Germinal center (tissue), 1 donor: Measurements from ENCODE around the gene SLC2A4RG.

Experiments
- DNase-seq: peaks from one replicate; pipeline ENCODE4 v3.0.0; 2012; ENCODE audit warnings: mixed read lengths, low spot score

The SLC2A4RG gene

DNA sequence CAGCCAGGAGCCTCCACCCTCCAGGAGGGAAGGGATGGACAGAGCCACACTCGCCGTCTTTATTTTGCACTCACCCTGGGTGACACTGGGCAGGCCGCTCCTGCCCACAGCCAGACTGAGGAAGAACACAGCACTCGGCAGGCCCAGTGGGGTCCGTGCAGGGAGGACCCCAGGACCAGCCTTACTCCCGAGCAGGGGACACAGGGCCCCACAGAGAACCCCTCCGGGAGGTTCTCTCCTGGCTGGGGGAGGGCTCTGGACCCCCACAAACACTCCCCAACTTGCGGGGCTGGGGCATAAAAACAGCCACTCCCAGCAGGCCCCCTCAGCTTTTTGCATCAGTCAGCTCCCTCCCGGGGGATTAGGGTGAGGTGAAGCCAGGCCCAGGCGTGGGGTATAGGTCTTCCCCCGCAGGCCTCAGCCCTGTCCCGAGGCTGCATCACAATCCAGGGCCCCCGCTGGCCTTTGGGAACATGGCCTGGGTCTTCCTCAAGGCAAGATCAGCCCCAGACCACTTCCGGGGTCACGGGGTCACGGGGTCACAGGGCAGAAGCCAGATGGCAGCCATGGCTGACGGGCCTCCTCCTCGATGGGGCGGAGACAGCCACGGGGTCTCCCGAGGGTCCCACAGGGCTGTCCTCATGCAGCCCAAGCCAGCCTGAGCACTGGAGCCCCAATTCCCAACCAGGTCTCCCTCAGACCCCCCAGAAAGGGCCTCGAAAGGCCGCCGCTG lies 39.9 kb upstream of the SLC2A4RG start:
- no peak for DNase-seq

DNA sequence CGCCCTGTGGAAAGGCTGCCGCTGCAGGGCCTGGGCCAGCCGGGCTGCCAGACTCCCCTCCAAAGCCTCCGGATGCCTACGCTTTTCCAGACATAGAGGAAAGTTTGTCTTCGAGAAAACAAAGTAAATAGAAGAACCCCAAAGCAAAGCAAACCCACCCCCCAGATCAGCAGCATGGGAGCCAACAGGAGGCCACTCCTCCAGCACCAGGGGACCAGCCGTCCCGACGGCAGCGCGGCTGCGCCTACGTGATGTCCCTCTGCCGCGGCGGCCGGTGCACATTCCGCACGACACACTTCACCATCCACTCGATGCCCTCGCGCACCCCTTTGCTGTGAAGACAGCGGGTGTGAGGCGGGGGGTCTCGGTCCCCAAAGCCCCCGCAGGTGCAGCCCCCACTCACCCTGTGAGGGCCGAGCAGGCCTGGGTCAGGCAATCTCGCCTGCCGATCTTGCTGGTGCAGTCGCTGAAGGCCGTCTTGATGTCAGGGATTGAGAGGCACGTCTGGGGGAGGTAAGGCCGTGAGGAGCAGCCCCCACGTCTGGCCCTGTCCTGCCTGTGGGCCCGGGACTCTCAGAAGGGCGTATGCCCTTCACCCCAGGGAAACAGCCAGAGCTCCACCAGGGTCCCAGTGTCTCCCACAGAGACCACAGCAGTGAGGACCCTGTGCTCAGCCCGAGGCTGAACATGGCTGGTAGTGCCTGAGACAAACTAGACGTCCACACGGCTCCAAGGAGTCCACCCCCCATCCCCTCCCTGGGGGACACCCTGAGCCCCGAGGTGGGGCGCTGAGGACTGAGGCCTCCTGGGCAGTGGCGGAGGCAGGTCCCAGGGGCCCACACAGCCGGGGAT lies 39.2 kb upstream of the SLC2A4RG start:
- no peak for DNase-seq

DNA sequence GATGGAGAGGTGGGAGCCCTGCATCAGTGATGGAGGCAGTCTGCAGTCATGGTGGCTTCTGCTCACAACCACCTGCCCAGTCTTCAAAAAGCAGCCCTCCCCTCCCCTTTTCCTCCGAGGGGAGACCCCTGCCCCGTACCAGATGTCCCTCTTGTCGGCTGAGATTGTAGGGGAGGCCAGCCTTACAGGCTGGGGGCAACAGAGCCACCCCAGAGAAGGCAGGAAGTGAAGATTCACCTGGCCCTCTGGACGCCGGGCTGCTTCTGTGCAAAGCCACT lies 38.6 kb upstream of the SLC2A4RG start:
- DNase-seq = no peak

DNA sequence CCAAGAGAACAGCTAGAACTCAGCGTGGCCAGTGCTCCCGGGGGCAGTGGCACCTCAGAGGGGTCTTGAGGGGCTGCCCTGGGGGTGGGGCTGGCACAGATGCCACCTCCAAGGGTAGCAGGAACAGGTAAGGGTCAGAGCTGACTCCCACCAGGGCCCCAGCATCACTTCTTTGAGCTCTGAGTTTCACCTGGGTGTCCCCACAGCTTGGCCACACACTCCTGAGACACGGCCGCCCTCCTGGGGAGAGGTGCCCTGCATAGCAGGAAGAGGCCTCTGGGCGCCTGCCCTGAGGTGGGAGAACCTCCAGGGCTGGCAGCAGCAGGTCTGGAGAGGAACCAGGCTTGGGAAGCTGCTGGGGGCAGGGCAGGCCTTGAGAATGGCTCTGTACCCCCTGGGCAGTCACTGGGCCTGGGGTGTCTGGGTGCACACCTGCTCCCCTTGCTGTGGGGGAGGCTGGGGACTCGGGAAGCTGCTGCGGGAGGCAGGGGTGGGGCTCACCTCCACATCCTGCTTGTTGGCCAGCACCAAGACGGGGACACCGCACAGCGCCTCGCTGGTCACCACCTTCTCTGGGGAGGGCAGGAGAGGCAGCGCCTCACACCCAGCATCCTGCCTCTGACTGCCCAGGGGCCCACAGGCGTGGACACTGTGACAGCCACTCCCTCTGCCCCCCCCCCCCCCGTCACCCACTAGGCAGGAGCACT lies 38.1 kb upstream of the SLC2A4RG start:
- no peak for DNase-seq

DNA sequence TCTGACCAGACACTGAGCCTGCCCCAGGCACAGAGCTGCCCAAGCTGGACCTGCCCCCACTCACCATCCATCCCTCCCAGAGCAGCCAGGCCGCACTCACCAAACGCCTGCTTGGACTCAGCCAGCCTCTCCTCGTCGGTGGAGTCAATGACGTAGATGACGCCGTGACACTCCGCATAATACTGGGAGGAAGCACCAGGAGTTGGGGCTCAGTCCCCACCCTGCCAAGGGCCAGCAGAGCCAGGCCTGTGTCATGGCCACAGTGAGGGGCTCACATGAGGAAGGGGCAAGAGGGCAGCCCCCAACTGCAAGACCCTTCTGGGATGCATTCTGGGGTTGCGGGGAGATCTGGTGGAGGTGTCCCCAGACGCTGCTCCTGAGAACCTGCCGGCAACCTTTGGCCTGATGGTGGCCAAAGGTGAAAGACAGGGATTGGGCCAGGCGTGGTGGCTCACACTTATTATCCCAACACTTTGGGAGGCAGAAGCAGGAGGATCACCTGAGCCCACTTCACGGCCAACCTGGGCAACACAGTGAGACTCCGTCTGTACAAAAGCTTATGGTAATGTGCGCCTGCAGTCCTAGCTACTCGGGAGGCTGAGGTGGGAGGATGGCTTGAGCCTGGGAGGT lies 37.4 kb upstream of the SLC2A4RG start:
- no peak for DNase-seq

DNA sequence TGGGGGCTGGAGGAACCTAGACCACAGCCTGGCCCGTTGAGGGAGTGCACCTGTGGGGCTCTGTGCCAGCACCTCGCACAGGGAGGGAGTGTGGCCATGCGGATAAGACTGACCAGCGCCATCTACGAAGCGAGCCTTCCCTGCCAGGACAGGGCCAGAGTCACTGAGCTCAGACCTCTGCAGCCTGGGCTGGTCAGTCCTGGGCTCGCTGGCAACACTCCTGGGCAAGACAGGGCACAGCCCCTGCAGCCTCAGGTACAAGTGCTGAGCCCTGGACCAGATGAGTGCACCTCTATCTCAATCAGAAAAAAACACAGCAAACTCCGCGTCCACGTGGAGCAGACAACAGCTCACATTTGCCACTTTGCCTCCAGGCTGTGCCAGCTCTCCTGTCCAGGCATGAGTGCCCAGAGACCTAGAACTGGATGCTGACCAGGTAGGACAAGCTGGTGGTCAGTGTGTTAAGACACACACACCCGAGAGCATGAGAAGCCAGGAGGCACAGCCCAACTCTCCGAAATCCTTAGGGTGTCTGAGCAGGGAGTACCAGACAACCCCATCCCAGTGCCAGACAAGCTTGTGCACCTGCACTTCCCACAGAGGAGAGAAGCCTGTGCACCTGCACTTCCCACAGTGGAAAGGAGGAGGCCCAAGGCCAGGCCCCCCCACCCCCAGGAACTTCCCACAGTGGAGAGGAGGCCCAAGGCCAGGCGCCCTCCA lies 36.7 kb upstream of the SLC2A4RG start:
- DNase-seq = no peak

DNA sequence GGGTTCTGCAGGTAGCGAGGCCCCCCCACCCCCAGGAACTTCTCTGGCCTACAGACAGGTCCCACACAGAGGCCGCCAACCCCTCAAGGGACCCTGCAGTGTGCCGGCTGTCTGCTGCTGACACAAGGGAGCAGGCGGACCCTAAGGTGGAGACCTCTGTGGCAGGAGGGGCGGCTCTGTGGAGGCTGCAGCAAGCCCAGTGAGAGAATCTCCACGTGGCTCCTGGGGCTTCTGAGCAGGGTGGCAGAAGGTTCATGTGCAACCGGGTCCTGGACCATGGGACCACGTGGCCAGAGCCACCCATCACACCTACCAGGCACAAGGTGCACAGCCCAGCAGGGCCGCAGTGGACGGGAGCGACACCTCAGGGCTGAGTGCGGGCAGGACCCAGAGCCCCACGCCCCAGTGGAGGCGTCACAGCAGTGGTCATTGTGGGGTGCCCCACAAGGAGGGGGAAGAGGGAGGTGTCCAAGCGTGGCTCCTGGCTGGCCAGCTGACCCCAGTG lies 36.1 kb upstream of the SLC2A4RG start:
- DNase-seq = no peak

DNA sequence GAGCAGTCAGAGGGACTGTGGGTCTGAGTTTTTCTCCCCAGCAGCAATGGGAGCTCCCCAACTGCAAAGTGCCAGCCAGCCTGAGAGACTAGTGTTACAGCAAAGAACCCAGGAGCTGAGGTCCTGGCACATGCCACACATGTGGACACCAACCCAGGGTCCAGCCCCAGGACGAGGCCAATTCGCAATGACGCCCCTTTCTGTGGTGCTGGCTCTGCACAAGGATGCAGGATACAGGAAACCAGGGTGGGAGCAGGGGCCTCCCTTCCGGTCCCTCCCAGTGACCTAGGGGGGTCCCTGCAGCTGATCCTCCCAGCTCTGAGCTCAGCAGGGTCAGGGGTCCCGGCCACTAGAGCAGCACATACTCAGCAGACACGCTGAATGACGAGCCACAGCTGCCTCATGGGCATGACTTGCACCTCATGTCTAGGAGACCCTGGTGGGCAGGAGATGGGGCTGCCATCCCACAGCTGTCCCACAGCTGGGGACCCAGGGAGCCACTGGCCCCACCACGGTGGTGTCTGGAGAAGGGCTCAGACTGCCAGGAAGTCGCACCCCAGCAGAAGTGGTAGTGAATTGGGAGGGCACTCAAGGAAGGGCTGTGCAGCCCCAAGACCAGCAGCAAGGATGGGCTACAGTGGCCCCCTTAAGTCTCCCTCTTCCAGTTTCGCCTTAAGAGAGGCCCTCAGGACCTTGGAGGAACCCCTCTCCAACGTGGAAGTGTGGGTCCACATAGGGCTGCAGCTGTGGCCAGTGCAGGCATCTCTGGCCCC lies 35.4 kb upstream of the SLC2A4RG start:
- no peak for DNase-seq

DNA sequence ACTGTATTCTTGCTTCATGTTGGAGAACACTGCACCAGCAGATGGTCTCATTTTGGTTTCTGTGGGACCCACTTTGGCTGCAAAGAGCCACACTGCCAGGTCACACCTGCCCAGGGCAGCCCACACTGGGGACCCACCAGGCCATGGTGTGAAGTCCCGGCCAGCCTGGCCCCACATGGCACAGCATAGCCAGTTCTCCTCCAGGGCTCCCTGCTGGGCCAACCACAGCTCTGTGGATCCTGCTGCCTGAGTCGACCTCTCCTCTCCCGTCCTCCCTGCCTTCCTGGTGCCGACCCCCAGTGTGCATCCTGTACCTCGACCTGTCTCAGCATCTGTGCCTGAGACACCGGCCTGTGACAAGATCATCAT lies 34.8 kb upstream of the SLC2A4RG start:
- DNase-seq = no peak

DNA sequence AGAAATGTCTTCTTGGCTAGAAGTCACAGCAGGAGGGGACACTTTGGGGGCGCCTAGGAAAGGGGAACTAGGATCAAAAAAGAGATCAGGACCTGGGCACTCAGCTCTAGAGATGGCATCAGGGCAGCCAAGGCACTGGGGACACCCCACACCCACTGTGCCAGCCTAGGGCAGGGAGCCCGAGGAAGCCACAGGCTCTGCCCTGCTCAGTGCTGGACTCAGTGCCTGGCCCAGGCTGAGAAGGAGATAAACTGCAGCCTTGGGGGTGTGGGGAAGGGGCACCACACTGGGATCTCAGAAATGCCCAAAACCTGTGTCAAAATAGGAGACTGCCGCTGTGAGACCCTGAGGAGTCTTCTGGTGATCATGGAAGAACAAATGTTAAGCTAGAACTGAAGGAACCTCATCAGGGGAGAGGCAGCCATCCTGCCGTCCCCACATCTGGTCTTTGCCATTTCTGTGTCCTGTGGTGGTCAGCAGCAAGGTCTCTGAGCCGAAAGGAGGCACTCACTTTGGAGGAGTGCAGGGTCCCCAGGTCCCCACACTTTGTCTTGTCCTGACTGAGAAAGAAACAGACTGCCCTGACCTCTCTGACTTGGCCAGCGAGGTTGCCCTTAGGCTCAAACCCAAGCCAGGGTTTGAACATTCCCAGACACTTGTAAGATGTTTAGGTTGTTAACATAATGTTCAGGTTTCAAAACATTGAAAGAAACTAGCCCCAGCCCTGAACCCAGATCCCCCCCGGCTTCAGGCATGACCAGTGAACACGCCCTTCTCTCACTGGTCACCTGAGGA lies 34.1 kb upstream of the SLC2A4RG start:
- no peak for DNase-seq

DNA sequence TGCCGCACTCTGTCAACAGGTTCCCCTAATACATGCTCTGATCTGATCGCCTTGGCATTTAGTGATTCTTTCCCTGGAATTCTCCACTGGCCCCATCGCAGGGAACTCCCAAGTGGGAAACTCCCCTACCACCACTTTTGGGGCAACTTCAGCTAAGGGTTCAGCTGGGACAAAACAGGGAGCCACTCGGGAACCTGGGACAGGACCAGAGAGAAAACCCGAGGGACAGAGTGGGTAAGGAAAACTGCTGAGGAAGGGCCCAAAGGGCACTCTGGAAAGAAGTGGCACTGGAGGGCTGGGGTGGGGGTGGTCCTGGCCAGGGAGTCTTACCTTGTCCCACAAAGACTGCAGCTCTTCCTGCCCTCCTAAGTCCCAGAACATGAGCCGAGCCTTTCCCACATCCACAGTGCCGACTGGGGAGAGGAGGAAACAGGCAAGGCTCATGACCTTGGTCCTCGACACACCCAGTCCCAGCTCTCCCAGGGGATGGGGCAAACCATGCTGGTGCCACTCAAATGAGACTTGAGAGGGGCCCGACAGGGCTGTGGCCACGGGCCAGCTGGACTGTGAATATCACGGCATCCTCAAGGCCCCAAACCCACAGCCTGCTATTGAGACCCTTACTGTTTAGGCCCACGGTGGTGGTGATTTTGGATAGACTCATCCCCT lies 33.4 kb upstream of the SLC2A4RG start:
- DNase-seq = no peak

DNA sequence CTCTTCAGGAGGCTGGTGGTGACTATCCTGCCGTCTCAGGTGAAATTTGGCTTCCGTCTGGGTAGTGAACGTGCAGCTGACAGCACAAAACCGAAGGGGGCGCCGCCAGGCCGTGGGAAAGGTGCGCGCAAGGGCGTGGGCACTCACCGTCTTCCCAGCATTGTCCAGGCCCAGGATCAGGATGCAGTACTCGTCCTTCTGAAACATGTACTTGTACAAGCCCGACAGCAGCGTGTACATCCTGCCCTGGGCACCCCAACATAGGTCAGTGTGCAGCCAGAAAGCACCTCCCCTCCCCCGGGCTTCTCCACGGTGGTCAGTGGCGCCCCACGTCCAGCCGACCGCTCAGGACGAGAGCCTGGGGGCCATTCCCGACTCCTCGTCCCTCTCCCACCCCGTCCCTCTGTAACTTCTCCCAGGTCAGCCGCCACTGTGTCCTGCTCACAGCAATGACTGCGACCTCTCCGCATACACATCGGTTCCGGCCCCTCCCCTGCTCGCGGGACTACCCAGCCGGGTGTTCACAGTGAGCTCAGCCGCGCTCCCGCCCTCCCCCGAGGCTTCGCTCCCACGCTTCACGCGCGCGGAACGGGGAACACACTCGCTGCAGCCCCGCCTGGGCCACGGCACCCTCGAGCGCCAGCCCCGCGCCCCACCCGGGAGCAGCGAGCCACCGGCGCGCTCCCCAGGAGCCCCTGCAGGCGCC lies 32.6 kb upstream of the SLC2A4RG start:
- peak; percentile 35 for DNase-seq

DNA sequence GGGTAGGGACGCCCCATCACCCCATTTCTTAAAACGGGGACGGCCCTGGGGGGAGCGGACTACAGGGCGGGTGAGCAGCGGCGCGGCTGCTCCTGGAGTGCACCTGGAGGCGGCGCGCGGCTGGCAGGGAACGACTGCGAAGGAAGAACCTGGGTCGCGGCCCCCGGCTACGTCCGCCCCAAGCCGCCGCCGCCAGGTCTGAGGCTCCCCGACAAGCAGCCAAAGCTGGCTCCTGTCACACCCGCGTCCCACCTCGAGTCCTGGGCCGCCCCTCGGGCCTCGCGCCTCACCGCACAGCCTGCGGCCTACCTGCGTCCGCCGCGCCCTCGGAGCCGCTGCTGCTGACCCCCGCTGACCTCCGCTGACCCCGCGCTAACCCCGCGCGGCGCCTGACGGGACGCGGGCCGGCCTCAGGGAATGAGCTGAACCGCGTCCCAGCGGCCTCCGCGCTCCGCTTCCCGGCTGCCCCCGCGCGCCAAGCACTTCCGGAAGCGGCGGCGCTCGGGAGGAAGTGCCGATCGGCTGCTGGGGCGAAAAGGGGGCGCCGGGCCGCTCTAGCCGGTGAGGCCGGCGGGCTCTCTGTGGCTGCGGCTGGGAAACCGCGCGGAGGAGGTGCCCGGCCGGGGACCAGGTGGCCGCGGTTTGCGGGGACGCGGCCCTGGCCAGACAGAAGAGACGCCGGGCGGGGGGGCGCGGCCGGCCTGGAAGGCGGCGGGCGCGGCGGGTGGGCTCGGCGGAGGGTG lies 31.8 kb upstream of the SLC2A4RG start, which contains the start of the genes ARFRP1 and ZGPAT:
Gene ARFRP1 (minus strand): TSS at position 419 of the 743 bp plus-strand sequence. CDS start 885 bp downstream, outside the sequence.
Gene ZGPAT (plus strand): TSS at position 482 of the 743 bp plus-strand sequence. CDS start 542 bp downstream, outside the sequence.
- DNase-seq = peak; percentile 87

DNA sequence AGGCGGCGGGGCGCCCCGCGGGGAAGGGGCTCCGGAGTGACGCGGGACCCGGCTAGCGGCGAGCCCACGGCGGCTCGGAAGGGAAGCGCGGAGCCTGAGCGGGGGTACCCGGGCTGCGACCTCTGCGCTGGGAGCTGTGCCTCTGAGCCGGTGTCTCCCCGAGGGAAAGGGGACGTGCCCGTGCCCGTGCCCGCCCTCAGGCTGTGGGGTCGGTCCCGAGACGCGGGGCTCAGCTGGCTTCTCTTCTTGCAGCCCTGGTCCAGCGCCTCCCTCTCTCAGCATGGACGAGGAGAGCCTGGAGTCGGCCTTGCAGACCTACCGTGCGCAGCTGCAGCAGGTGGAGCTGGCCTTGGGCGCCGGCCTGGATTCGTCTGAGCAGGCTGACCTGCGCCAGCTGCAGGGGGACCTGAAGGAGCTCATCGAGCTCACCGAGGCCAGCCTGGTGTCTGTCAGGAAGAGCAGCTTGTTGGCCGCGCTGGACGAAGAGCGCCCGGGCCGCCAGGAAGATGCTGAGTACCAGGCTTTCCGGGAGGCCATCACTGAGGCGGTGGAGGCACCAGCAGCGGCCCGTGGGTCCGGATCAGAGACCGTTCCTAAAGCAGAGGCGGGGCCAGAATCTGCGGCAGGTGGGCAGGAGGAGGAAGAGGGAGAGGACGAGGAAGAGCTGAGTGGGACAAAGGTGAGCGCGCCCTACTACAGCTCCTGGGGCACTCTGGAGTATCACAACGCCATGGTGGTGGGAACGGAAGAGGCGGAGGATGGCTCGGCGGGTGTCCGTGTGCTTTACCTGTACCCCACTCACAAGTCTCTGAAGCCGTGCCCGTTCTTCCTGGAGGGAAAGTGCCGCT lies 31.1 kb upstream of the SLC2A4RG start:
- DNase-seq = peak; percentile 11

DNA sequence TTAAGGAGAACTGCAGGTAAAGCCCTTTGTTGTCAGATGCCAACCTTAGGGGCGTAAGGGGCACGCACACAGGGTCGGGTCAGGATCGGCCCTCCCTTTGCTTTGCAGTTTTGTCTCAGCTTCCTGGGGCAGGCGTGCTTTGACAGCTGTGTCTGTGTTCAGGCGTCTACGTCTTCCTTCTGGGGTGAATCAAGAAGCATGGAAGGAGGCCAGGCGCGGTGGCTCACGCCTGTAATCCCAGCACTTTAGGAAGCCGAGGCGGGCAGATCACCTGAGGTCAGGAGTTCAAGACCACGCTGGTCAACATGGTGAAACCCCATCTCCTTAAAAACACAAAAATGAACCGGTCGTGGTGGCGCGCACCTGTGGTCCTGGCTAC lies 30.4 kb upstream of the SLC2A4RG start:
- peak; percentile 0 for DNase-seq

DNA sequence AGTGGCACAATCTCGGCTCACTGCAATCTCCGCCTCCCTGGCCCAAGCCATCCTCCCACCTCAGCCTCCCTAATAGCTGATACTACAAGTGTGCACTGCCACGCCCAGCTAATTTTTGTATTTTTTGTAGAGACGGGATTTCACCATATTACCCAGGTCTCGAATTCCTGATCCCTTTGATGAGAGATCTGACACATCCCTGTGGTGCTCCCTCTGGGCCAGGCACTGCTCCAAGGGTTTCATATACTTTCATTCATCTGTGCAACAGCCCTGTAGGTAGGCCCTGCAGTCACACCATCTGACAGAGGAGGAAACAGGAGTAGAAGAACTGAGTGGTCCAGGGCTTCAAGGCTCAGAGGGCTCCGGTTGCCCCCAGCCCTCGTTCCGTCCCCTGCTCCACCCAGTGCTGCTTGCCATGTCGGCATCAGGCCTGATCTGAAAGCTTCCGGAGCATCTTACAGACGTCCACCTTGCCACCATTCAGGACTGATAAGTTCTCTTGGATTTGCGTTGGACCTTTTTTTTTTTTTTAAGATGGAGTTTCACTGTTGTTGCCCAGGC lies 28.4 kb upstream of the SLC2A4RG start:
- DNase-seq = no peak

DNA sequence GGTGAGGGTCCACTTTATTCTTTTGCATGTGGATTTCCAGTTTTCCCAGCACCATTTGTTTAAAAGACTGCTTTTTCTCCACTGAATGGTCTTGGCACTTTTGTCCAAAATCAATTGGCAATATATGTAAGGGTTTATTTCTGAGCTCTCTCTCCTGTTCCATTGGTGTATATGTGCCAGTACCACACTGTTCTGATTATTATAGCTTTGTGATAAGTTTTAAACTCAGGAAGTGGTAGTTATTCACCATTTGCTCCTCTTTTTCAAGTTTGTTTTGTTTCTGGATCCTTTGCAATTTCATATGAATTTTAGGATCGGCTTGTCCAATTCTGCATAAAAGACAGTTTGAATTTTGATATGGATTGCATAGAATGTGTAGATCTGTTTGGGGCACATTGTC lies 27.4 kb upstream of the SLC2A4RG start:
- no peak for DNase-seq
